ENCODE data around the gene PRIMPOL. TPM values are rescaled to one million over a fixed set of nuclear protein-coding genes. Genes with fewer than 3 reads are reported as not detected.
"Not testable (repeated sequence)": the region's sequence is repeated elsewhere in the genome, so short reads cannot be mapped to it uniquely, and the experiment has no call there.

PRIMPOL gene
- total RNA-seq, 2 donors from 2014 or later, result 13.1 to 23.4 TPM

- DNase-seq (peak; percentile 96 to 97), ATAC-seq (peak; percentile 95)
- intact Hi-C loops (cut with DNase I, micrococcal nuclease), result no loop called here
These were observed 84.4 kb downstream of the PRIMPOL start, which contains the start of gene CENPU for GRCh38 chr4:184733654-184734524. Gene CENPU, minus strand, starts transcription at chr4:184734096. Its CDS starts 34 bp downstream, at chr4:184734062.

GRCh38 chr4:184734758-184735157, 85.2 kb downstream of the PRIMPOL start:
- DNase-seq (no peak), ATAC-seq (no peak)
- intact Hi-C loops (cut with DNase I, micrococcal nuclease), result no loop called here

- DNase-seq; ATAC-seq; intact Hi-C loops (cut with DNase I, micrococcal nuclease): not testable (repeated sequence)
These were observed 90.0 kb downstream of the PRIMPOL start for GRCh38 chr4:184739575-184739974.

- ATAC-seq (no peak), DNase-seq (no peak)
- intact Hi-C loops (cut with DNase I, micrococcal nuclease), result loop anchor here in 1 of 2 donors (5.0 kb wide), 1 partner anchor 241 kb away; no protein-coding TSS in a partner anchor
These were observed 91.4 kb downstream of the PRIMPOL start for GRCh38 chr4:184740980-184741391.

GRCh38 chr4:184741651-184742050, 92.1 kb downstream of the PRIMPOL start:
- not testable (repeated sequence) for ATAC-seq, DNase-seq
- intact Hi-C loops (cut with DNase I, micrococcal nuclease), result loop anchor here in 1 of 2 donors (5.0 kb wide), 1 partner anchor 241 kb away; no protein-coding TSS in a partner anchor

- DNase-seq (no peak), ATAC-seq (no peak)
- intact Hi-C loops (cut with DNase I, micrococcal nuclease), result loop anchor here in 1 of 2 donors (5.0 kb wide), 1 partner anchor 239 kb away; no protein-coding TSS in a partner anchor
These were observed 94.1 kb downstream of the PRIMPOL start for GRCh38 chr4:184743650-184744049.

GRCh38 chr4:184744236-184744635, 94.7 kb downstream of the PRIMPOL start:
- no peak for DNase-seq
- ATAC-seq, result no peak
- intact Hi-C loops (cut with DNase I, micrococcal nuclease), result loop anchor here in 1 of 2 donors (5.0 kb wide), 1 partner anchor 238 kb away; no protein-coding TSS in a partner anchor

Other genes starting within 250 kb of the PRIMPOL start
- gene IRF2, start 175.2 kb upstream of the PRIMPOL start, total RNA-seq, result 10 to 100 TPM; 45.5 to 51.3 TPM
- 10 to 100 TPM; 43.4 to 50.2 TPM for gene CASP3, start 291 bp upstream of the PRIMPOL start, total RNA-seq
- 10 to 100 TPM in 1 of 2 donors, 1 to 10 TPM in 1; 5.8 to 11.8 TPM for gene CENPU, start 84.4 kb downstream of the PRIMPOL start, total RNA-seq
- 10 to 100 TPM; 39.4 to 41.2 TPM for gene ACSL1, start 176.2 kb downstream of the PRIMPOL start, total RNA-seq